SU-DHL-6 (cell line): ENCODE results near the gene CARD9.

Source experiments
- H2AFZ ChIP-seq: fragments of 200-600 bp; sonication (generic); 2 replicates; pipeline ENCODE4 v1.6.1; 2014; ENCODE audit warnings: low read depth, mild to moderate bottlenecking, moderate library complexity, mixed read lengths, antibody characterized with exemption, low read length; ENCODE audit not compliant: severe bottlenecking
- H3F3A ChIP-seq: fragments of 200-600 bp; shearing (Covaris generic); 2 replicates; pipeline ENCODE4 v1.6.0; 2016; ENCODE audit warnings: antibody characterized with exemption, mild to moderate bottlenecking; ENCODE audit not compliant: insufficient read depth
- H3K27ac ChIP-seq: fragments of 200-600 bp; sonication (generic); 2 replicates; pipeline ENCODE4 v1.5.1; 2016; ENCODE audit warnings: low read depth, mild to moderate bottlenecking, low read length, moderate library complexity, mixed read lengths
- H3K27me3 ChIP-seq: fragments of 200-600 bp; sonication (generic), shearing (Covaris generic); 2 replicates; pipeline ENCODE4 v1.6.0; 2014; ENCODE audit warnings: mild to moderate bottlenecking, low read length
- H3K36me3 ChIP-seq: fragments of 200-600 bp; sonication (generic); 2 replicates; pipeline ENCODE4 v1.6.1; 2014; ENCODE audit warnings: mild to moderate bottlenecking, low read length, mixed read lengths
- H3K4me2 ChIP-seq: fragments of 300-600, 200-600 bp; shearing (Covaris generic), sonication (generic); 2 replicates; pipeline ENCODE4 v1.6.0; 2014; ENCODE audit warnings: low read length, low read depth, mild to moderate bottlenecking; ENCODE audit not compliant: poor library complexity, severe bottlenecking
- H3K4me3 ChIP-seq: fragments of 200-600 bp; sonication (generic); 2 replicates; pipeline ENCODE4 v1.5.1; 2014; ENCODE audit warnings: antibody characterized with exemption, low read length, mild to moderate bottlenecking, mixed read lengths; ENCODE audit not compliant: insufficient read depth, poor library complexity, severe bottlenecking
- H3K79me2 ChIP-seq: fragments of 200-600 bp; sonication (generic); 2 replicates; pipeline ENCODE4 v1.6.1; 2014; ENCODE audit warnings: mild to moderate bottlenecking, low read length, moderate library complexity; ENCODE audit not compliant: insufficient read depth
- H3K9ac ChIP-seq: fragments of 200-600 bp; sonication (generic); 2 replicates; pipeline ENCODE4 v1.7.0; 2014; ENCODE audit warnings: mild to moderate bottlenecking, low read length
- H3K9me2 ChIP-seq: fragments of 200-600 bp; sonication (generic); replicated peaks from 2 replicates; pipeline ENCODE4 v1.6.1; 2014; ENCODE audit warnings: low read length; ENCODE audit not compliant: insufficient read depth
- H3K9me3 ChIP-seq: fragments of 200-600 bp; sonication (generic); 2 replicates; pipeline ENCODE4 v1.6.1; 2014; ENCODE audit warnings: low read length, mixed read lengths; ENCODE audit not compliant: insufficient read depth
- H4K20me1 ChIP-seq: fragments of 200-600 bp; sonication (generic); 2 replicates; pipeline ENCODE4 v1.6.1; 2014; ENCODE audit warnings: low read depth, mild to moderate bottlenecking, antibody characterized with exemption, low read length, moderate library complexity, mixed read lengths
- CTCF ChIP-seq: fragments of 200-600 bp; sonication (generic); IDR thresholded peaks from one replicate; pipeline ENCODE4 v1.5.1; 2017; ENCODE audit warnings: antibody characterized with exemption, mild to moderate bottlenecking, low read length, moderate library complexity; ENCODE audit not compliant: insufficient read depth, poor library complexity, severe bottlenecking
- EZH2phosphoT487 ChIP-seq: fragments of 200-600 bp; sonication (generic), shearing (Covaris generic); conservative IDR thresholded peaks from 2 replicates; pipeline ENCODE4 v1.6.1; 2018; ENCODE audit warnings: mild to moderate bottlenecking, antibody characterized with exemption, low read length, moderate library complexity, mixed read lengths

CARD9 gene

GRCh38 chr9:136403538-136403914 lies 30.1 kb upstream of the CARD9 start:
- Histone ChIP-seq H3K4me3 (no peak overlapping the region), H3K79me2 (peaks cover 15% of the 10 kb centered on the region), H3K36me3 (peaks cover 3% of the 10 kb centered on the region; the same call in 1 of the 2 replicates), H3F3A (peaks cover 11% of the 10 kb centered on the region; the same call in 1 of the 2 replicates), H3K4me2 (no peak overlapping the region), H2AFZ (no peak overlapping the region), H3K9me2 (no peaks in the 10 kb centered on the region), H3K27me3 (no peaks in the 10 kb centered on the region), H3K9me3 (no peaks in the 10 kb centered on the region), H3K9ac (no peak overlapping the region), H4K20me1 (no peaks in the 10 kb centered on the region; the same call in 1 of the 2 replicates), H3K27ac (no peak overlapping the region)
- TF ChIP-seq CTCF (no peak), EZH2phosphoT487 (no peak)

- Histone ChIP-seq H3K79me2 (peaks cover 22% of the 10 kb centered on the region), H3K9ac (no peak overlapping the region), H3F3A (peaks cover 11% of the 10 kb centered on the region; the same call in 1 of the 2 replicates), H3K4me2 (no peak overlapping the region), H3K27ac (no peak overlapping the region), H3K9me2 (no peaks in the 10 kb centered on the region), H3K36me3 (peaks cover 3% of the 10 kb centered on the region; the same call in 1 of the 2 replicates), H3K4me3 (no peak overlapping the region), H3K27me3 (no peaks in the 10 kb centered on the region), H3K9me3 (no peaks in the 10 kb centered on the region), H4K20me1 (no peaks in the 10 kb centered on the region; the same call in 1 of the 2 replicates), H2AFZ (no peak overlapping the region)
- no peak for TF ChIP-seq CTCF
- TF ChIP-seq EZH2phosphoT487: no peak
Observed at GRCh38 chr9:136402067-136402466, 28.6 kb upstream of the CARD9 start.

GRCh38 chr9:136401173-136401922 lies 27.9 kb upstream of the CARD9 start:
- Histone ChIP-seq H3K27me3 (no peaks in the 10 kb centered on the region), H3K9me3 (no peaks in the 10 kb centered on the region), H3K4me3 (no peak overlapping the region), H2AFZ (no peak overlapping the region), H3K9ac (no peak overlapping the region), H3K27ac (no peak overlapping the region), H3F3A (peaks cover 11% of the 10 kb centered on the region; the same call in 1 of the 2 replicates), H4K20me1 (no peaks in the 10 kb centered on the region; the same call in 1 of the 2 replicates), H3K79me2 (peaks cover 22% of the 10 kb centered on the region), H3K9me2 (no peaks in the 10 kb centered on the region), H3K4me2 (no peak overlapping the region), H3K36me3 (0 out of 2 replicates have a peak, but pooled peaks cover 3% of the 10 kb centered on the region)
- TF ChIP-seq CTCF (no peak), EZH2phosphoT487 (no peak)
